Activated T-cell treated with anti-CD3 and anti-CD28 coated beads for 1 hour (primary cell): ENCODE measurements around the gene PRKAR1B.
"Not testable (repeated sequence)": the region's sequence is repeated elsewhere in the genome, so short reads cannot be mapped to it uniquely, and the experiment has no call there.

Experiments
- DNase-seq: peaks from one replicate; pipeline ENCODE4 v3.0.0-alpha.2; 2020; ENCODE audit warnings: low read depth

PRKAR1B gene

DNA sequence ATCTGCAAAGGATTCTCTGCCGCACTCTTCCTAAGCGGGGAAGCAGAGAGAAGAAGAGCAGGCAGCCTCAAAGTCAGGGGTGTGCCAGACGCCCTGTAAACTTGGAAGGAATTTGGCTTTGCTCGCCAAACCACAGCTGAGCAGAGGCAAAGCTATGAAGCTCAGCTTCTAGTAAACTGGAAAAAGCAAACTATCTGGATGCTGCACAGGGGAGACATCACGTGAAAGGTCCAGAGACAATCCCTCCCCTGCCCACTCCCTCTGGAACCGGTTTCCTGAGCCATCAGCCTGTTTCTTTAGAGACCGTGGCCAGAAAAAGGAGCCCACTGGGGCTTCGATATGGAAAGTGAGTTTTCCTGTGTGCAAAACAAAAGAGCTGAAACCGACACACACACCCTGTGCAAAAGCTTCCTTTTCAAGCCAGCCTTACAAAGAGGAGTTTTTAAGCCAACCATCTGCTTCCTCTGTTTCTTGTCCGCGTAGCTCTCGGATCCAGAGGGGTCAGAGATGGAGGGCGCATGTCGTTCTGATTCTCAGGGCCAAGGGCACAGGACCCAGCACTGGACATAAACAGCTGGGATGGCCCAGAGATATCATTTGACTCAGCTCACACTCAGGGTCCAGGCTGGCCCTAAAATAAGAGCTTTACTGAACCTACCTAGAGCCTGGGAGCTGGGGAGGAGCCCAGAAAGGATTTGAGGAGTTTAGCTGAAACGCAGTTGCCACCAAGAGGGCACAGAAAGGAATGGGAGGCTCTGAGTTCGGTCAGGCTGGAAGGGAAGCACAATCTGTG, 58.7 kb downstream of the PRKAR1B start:
- no peak for DNase-seq

DNA sequence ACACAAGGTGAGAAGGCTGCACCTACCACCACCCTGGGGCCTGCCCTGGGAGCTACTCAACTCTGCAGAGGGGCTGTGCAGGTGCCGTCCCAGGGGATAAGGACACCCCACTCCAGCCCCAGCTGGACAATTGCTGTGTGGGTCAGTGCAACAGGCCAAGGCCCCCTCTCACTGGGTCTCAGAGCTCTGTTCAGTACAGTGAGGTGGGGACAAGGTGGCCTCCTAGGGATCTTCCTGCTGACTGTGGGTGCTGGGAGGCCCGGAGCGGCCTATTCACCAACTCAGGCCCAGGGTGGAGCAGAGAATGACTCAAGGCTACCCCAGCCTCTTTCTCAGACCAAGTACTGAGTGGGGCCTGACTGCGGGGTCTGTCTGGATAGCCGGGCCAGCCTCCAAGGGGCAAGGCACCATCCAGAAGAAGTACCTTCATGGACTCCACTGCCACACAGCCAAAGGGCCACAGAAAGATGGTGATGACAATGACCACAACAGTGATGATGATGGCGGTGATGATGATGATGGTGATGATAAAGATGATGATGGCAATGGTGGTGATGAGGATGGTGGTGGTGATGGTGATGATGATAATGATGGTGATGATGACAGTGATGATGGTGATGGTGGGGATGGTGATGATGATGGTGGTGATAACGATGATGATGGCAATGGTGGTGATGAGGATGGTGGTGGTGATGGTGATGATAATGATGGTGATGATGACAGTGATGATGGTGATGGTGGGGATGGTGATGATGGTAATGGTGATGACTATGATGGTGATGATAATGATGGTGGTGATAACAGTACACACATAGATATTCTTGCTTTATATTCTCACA, 60.4 kb downstream of the PRKAR1B start:
- no peak for DNase-seq

GRCh38 chr7:665736-666453, 61.2 kb downstream of the PRKAR1B start:
- no peak for DNase-seq

DNA sequence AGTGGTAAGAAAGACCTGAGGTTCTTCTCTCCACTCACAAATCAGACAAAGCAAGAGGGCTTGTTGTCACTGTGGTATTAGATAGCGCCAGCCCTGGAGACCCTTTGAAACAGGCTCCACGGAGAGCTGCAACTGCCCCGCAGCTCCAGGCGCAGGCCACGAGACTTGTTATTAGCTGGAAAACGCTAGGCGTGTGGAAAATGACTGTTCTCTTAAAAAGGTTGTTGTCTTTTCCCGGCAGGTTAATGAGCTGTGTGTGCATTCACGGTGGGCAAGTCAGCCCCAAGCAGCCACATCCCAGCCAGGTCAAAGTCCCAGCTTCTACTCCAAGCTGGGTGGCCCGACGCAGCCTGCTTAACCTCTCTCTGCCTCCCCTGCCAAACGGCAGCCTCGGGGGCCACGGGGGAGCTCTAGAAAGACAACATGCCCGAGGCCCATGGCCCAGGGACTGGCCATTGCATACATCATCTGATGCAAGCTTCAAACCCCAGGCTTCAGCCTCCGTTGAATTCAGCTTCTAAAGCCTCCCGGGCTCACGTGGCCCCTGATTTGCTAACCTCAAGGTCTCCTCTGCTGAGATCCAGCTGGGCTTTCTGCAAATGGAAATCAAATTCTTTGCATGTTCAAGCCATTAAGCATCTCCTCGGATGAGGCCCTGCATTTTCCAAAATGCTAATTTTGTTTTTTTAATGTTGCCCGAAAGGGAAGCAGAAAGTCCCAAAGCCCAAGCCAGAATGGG, 61.9 kb downstream of the PRKAR1B start:
- DNase-seq: no peak

GRCh38 chr7:664402-664775, 62.7 kb downstream of the PRKAR1B start:
- no peak for DNase-seq

GRCh38 chr7:662576-662975, 64.5 kb downstream of the PRKAR1B start:
- no peak for DNase-seq

DNA sequence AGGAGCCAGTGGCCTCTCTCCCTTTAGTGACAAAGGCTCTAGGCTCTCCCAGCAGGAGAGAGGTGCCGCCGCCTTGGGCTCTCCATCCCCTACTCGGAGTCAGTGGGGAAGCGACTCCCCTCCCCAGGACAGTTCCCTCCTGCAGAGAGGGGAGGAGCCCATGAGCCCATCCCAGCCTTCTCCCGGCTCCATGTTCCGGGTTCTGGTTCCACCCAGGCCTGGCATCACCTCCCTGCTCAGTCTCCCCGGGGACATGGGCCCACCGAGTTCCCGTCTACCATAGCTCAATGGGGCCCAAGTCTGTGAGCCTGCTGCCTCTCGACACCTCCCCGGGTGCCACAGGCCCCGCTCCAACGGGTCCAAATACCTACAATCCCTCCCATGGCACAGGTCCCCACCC, 67.1 kb downstream of the PRKAR1B start:
- no peak for DNase-seq

DNA sequence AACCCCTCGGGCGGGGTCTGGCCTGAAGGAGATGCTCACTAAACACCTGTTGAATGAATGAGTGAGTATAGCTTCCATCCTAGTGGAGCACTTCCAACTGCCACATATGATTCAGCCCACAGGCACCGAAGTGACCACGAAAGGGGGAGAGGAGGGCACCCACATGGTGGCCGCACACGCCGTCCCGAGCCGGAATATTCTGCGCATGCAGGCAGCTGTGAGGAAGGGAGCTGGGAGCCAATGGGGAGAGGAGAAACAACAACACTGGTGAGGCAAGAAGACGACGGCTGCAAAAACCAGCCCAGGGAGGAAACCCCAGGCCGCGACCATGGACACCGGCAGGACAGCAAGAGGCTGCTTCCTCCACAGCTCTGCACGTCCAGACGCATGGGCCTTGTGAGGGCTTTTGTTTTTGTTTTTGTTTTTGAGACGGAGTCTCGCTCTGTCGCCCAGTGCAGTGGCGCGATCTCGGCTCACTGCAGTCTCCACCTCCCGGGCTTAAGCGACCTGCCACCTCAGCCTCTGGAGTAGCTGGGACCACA, 67.7 kb downstream of the PRKAR1B start:
- DNase-seq: no peak

DNA sequence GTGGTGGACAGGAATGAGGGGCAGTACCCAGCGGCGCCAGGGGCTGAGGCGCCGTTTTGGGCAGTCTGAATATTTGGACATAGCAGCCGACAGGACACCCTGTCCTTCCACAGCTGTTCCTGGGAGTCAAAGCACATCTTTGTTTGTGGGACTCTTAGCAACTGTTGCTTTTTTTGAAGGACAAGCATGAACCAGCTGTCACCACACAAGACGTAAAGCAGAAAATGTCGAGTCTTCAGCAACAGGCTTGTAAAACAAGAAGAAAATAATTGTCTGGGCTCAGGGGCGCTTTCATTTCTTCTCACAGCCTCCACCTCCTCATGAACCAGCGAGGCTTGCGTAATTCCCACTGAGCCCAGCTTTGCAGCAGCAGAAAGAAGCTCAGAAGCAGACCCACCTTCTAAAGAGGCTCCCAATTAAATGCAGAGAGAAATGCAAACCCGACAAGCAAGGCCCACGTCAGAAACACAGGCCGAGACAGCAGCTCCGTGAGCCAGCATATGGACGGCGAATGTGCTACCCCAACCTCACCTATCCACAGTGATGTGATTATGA, 69.4 kb downstream of the PRKAR1B start:
- no peak for DNase-seq

GRCh38 chr7:657010-657409, 70.1 kb downstream of the PRKAR1B start:
- not testable (repeated sequence) for DNase-seq

DNA sequence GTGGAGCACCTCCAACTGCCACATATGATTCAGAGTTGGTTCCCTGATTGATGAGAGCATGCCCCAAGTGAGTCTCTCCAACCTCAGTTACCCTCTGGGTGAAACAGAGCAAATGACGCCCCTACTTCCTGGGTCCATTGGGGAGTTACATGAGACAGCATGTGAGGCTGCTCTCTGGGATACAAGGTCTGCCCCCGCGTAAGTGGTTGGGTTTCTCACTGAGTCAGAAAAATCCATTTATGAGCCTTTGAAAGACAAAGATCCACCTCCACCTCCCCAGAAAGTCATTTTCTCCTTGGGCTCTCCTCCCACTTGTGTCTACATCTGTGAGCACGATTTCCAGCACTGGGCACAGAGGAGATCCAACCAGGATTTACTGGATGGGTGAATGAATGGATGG, 71.3 kb downstream of the PRKAR1B start:
- no peak for DNase-seq

GRCh38 chr7:653829-654764, 73.0 kb downstream of the PRKAR1B start:
- no peak for DNase-seq

DNA sequence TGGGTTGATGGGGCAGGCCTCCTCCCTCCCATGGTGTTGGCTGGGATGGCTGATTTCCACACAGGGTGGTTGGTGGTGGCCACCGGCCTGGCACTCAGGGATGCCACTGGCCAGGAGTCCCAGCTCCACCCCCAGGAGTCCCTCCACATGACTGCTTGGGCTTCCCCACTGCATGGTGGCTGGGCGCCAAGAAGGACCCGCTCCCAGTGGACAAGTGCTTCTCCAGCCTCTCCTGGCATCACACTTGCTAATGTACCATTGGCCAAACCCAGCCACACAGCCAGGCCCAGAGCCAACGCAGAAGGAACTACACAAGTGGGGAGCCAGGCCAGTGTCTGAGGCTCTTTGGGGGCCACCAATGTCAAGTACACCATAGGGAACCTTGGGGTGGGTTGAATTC, 74.2 kb downstream of the PRKAR1B start:
- DNase-seq: no peak

DNA sequence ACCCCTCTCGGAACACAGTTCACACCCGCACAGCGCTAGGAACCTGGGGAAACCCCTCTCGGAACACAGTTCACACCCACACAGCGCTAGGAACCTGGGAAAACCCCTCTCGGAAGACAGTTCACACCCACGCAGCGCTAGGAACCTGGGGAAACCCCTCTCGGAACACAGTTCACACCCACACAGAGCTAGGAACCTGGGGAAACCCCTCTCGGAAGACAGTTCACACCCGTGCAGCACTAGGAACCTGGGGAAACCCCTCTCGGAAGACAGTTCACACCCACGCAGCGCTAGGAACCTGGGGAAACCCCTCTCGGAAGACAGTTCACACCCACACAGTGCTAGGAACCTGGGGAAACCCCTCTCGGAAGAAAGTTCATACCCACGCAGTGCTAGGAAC, 74.9 kb downstream of the PRKAR1B start:
- DNase-seq: not testable (repeated sequence)

DNA sequence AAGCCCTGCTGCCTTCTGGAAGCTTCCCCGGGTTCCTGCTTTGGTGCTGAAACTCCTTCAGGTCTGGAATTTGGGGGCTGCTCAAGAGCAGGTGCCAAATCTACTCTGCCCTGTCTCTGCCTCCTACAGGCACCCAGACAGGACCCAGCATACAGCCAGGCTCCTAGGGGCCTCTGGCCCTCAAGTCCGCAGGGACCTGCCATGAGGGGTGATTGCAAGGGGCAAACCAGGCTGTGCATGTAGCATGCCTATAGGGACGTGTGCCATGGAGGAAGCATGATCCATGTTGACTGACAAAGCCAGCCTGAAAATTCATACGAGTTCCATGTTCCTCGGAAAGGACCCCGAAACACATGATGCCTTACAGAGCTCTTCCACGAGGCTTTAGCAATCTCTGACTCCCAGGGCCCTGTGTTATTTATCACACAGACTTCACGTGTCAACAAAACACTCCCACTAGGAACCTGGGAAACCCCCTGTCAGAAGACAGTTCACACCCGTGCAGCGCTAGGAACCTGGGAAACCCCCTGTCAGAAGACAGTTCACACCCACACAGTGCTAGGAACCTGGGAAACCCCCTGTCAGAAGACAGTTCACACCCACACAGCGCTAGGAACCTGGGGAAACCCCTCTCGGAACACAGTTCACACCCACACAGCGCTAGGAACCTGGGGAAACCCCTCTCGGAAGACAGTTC, 75.9 kb downstream of the PRKAR1B start:
- no peak for DNase-seq

GRCh38 chr7:650339-651031, 76.6 kb downstream of the PRKAR1B start:
- no peak for DNase-seq

GRCh38 chr7:646951-647350, 80.1 kb downstream of the PRKAR1B start:
- no peak for DNase-seq

DNA sequence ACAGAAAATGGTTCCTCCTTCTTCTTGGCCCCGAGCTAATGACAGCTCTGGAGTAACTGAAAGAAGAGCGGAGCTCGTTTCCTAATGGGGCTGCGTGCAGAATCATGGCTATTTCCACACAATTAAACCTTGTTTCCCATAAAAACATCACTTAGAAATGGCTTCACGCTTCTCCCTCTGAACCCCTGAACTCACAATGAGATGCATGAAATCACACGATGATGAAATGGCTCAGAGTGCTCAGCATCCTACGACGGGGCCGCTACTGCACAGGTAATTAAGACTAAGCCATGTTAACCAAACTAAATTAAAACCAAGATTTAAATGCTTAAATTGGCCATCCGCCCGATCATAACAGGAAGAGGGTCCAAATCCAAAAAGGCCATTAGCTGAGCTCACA, 80.6 kb downstream of the PRKAR1B start:
- DNase-seq: no peak

DNA sequence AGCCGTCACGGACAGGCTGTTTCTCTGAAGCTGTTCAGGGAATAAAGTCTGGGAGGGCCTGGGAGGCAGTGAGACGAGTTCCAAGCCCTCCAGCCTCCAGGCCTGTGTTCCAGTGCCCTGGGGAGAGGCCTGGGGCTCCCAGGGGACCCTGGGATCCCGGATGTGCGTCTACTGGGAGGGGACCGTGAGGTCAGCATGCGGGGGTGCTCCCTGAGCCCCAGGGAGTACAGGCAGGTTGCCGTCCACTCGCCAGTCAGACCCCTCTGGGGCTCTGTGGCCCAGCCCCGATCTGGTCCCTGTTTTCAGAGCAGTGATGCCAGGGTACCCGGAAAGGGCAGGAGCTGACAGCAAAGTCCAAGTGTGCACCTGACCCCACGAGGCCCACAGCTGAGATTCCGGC, 81.5 kb downstream of the PRKAR1B start:
- DNase-seq: no peak
